ENCODE measurements around the gene SYNDIG1. TPM values are rescaled to one million over a fixed set of nuclear protein-coding genes. Genes with fewer than 3 reads are reported as not detected.

Gene SYNDIG1
- total RNA-seq, 1 experiment from 2014 or later = not detected

DNA sequence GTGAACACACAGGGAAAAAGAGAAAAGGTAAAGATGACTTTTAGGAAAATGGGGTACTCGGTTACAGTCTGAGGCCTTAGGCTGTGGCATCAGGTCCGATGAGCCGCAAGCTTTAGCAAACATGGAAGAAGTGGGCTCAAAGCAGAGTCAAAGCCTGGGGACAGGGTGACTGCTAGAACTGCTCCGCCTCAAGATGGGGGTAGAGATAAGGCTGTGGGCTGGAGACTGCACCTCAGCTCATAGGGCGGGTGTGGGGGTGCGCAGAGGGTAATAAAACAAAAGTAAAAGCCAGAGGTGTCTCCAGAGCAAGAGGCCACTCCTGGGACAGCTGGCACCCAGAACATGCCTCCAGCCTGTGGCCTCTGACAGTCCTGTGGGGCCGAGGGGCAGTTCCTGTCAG is 21.3 kb upstream of the SYNDIG1 start:
- Histone ChIP-seq H3K9me3 (ENCODE audit: low read length) (no peaks in the 10 kb centered on the region), H3K36me3 (ENCODE audit: low read depth, low read length) (no peaks in the 10 kb centered on the region), H3K27me3 (ENCODE audit: low read length) (peaks cover 97% of the 10 kb centered on the region), H3F3A (ENCODE audit: low read length, unreplicated experiment) (no peaks in the 10 kb centered on the region), H3K4me1 (ENCODE audit: insufficient read depth, low read length) (no peaks in the 10 kb centered on the region), H4K20me1 (ENCODE audit: low read length) (no peaks in the 10 kb centered on the region), H3K4me2 (ENCODE audit: low read length) (no peak overlapping the region), H3K27ac (ENCODE audit: low read length) (no peak overlapping the region), H3K9ac (ENCODE audit: low read length) (no peak overlapping the region), H3K9me2 (replicated peaks; ENCODE audit: low read length) (no peaks in the 10 kb centered on the region), H2AFZ (ENCODE audit: low read length) (no peak overlapping the region), H3K79me2 (ENCODE audit: low read length) (no peaks in the 10 kb centered on the region), H3K4me3 (ENCODE audit: low read length) (no peak overlapping the region)
- no peak for DNase-seq
- TF ChIP-seq CTCF (conservative IDR thresholded peaks at IDR 0.05; ENCODE audit: low read depth, low read length) (no peak), EZH2 (IDR thresholded peaks at IDR 0.05; ENCODE audit: low read length, unreplicated experiment) (no peak), EZH2phosphoT487 (IDR thresholded peaks at IDR 0.05; ENCODE audit: borderline replicate concordance, low read length) (no peak)
- BruUV-seq (replicated peaks) = no TSS peak
- POLR2A ChIA-PET (ENCODE audit: unreplicated experiment) = no interaction called here
- ATAC-seq = no peak
- CTCF ChIA-PET = no interaction called here
- intact Hi-C loops (cut with micrococcal nuclease) = no loop called here

DNA sequence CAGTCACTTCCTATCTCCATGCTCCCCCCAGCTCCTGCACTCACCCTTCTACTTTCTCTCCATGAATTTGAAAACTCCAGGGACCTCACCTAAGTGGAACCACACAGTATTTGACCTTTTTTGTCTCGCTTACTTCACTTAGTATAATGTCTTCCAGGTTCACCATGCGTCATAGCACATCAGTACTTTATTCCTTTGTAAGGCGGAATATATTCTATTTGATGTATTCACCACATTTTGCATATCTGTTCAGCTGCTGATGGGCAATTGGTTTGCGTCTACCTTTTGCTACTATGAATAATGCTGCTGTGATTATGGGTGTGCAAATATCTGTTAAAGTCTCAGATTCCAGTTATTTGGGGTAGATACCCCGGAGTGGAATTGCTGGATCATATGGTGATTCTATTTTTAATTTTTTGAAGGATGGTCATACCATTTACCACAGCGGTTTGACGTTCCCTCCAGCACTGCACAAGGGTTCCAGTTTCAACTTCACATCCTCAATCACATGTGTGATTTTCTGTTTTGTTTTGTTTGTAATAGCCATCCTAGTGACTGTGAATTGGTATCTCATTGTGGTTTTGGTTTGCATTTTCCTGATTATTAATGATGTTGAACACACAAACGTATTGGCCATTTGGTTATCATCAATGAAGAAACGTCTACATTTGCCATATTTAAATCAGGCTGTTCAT is 20.3 kb upstream of the SYNDIG1 start:
- Histone ChIP-seq H3K9me2 (replicated peaks; ENCODE audit: low read length) (no peaks in the 10 kb centered on the region), H3K4me2 (ENCODE audit: low read length) (no peak overlapping the region), H3K4me1 (ENCODE audit: insufficient read depth, low read length) (no peaks in the 10 kb centered on the region), H3K4me3 (ENCODE audit: low read length) (no peak overlapping the region), H3K79me2 (ENCODE audit: low read length) (no peaks in the 10 kb centered on the region), H3K27ac (ENCODE audit: low read length) (no peak overlapping the region), H3K9me3 (ENCODE audit: low read length) (no peaks in the 10 kb centered on the region), H2AFZ (ENCODE audit: low read length) (no peak overlapping the region), H3F3A (ENCODE audit: low read length, unreplicated experiment) (no peaks in the 10 kb centered on the region), H4K20me1 (ENCODE audit: low read length) (no peaks in the 10 kb centered on the region), H3K36me3 (ENCODE audit: low read depth, low read length) (no peaks in the 10 kb centered on the region), H3K27me3 (ENCODE audit: low read length) (peaks cover 97% of the 10 kb centered on the region), H3K9ac (ENCODE audit: low read length) (no peak overlapping the region)
- intact Hi-C loops (cut with micrococcal nuclease) = no loop called here
- DNase-seq (no peak), ATAC-seq (no peak)
- TF ChIP-seq EZH2phosphoT487 (IDR thresholded peaks at IDR 0.05; ENCODE audit: borderline replicate concordance, low read length) (no peak), CTCF (conservative IDR thresholded peaks at IDR 0.05; ENCODE audit: low read depth, low read length) (no peak), EZH2 (IDR thresholded peaks at IDR 0.05; ENCODE audit: low read length, unreplicated experiment) (no peak)
- no TSS peak for BruUV-seq (replicated peaks)
- ChIA-PET CTCF (no interaction called here), POLR2A (ENCODE audit: unreplicated experiment) (no interaction called here)

DNA sequence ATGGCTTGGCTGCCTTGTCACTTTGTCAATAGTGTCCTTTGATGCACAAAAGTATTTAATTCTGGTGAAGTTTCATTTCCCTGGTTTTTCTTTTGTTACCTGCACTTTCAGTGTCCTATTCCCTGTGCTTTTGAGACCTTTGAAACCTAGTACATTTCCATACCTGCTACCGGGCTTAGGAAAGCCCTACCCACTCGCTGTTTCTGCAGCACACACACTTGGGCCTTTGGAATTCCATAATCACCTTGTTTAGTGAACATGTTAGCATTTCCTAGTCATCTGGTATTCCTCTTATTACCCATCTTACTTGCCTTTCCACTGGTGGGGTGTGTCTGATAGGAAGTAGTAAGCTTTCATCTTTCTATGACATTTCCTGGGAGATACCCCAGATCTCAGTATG is 19.3 kb upstream of the SYNDIG1 start:
- ATAC-seq (no peak), DNase-seq (no peak)
- no peak overlapping the region for H3K4me2 ChIP-seq (ENCODE audit: low read length)
- no peaks in the 10 kb centered on the region for H3K36me3 ChIP-seq (ENCODE audit: low read depth, low read length)
- H3K9me3 ChIP-seq (ENCODE audit: low read length) = no peaks in the 10 kb centered on the region
- no peaks in the 10 kb centered on the region for H3F3A ChIP-seq (ENCODE audit: low read length, unreplicated experiment)
- TF ChIP-seq EZH2phosphoT487 (IDR thresholded peaks at IDR 0.05; ENCODE audit: borderline replicate concordance, low read length) = no peak
- TF ChIP-seq EZH2 (IDR thresholded peaks at IDR 0.05; ENCODE audit: low read length, unreplicated experiment) = no peak
- TF ChIP-seq CTCF (conservative IDR thresholded peaks at IDR 0.05; ENCODE audit: low read depth, low read length) = no peak
- H2AFZ ChIP-seq (ENCODE audit: low read length) = no peak overlapping the region
- no peak overlapping the region for H3K9ac ChIP-seq (ENCODE audit: low read length)
- ChIA-PET POLR2A (ENCODE audit: unreplicated experiment) (no interaction called here), CTCF (no interaction called here)
- peaks cover 97% of the 10 kb centered on the region for H3K27me3 ChIP-seq (ENCODE audit: low read length)
- BruUV-seq (replicated peaks) = no TSS peak
- H3K9me2 ChIP-seq (replicated peaks; ENCODE audit: low read length) = no peaks in the 10 kb centered on the region
- no peaks in the 10 kb centered on the region for H3K79me2 ChIP-seq (ENCODE audit: low read length)
- H3K27ac ChIP-seq (ENCODE audit: low read length) = no peak overlapping the region
- no peak overlapping the region for H3K4me3 ChIP-seq (ENCODE audit: low read length)
- no peaks in the 10 kb centered on the region for H4K20me1 ChIP-seq (ENCODE audit: low read length)
- H3K4me1 ChIP-seq (ENCODE audit: insufficient read depth, low read length) = no peaks in the 10 kb centered on the region
- intact Hi-C loops (cut with micrococcal nuclease) = no loop called here

All from PC-3 (cell line).